RWPE2 (cell line): ENCODE results near the gene DCTD.

ENCODE experiments used
- ATAC-seq: fragments of 200-7000 bp; cut with Tn5 transposase; 3 replicates; pipeline ENCODE4 v1.9.1; 2021; ENCODE audit warnings: low read depth
- DNase-seq: peaks from one replicate; pipeline ENCODE4 v3.0.0-alpha.2; 2020; ENCODE audit warnings: low spot score
- H3K27ac ChIP-seq: fragments of 450-650 bp; 2 replicates; pipeline ENCODE4 v1.5.1; 2017; ENCODE audit warnings: mild to moderate bottlenecking; ENCODE audit not compliant: poor library complexity, severe bottlenecking
- H3K27me3 ChIP-seq: fragments of 250-450 bp; sonication (Bioruptor Pico); 2 replicates; pipeline ENCODE4 v1.5.1; 2021; ENCODE audit warnings: mild to moderate bottlenecking, moderate library complexity; ENCODE audit not compliant: insufficient read depth, poor library complexity, severe bottlenecking
- H3K36me3 ChIP-seq: fragments of 250-450 bp; sonication (Bioruptor Pico); 2 replicates; pipeline ENCODE4 v1.5.1; 2020; ENCODE audit warnings: low read depth, mild to moderate bottlenecking, moderate library complexity
- H3K4me1 ChIP-seq: fragments of 250-450 bp; sonication (Bioruptor Pico); 2 replicates; pipeline ENCODE4 v1.5.1; 2021; ENCODE audit warnings: mild to moderate bottlenecking, moderate library complexity; ENCODE audit not compliant: insufficient read depth, poor library complexity, severe bottlenecking
- H3K4me3 ChIP-seq: fragments of 250-450 bp; sonication (Bioruptor Pico); 2 replicates; pipeline ENCODE4 v1.5.1; 2021; ENCODE audit warnings: mild to moderate bottlenecking, moderate library complexity; ENCODE audit not compliant: severe bottlenecking
- H3K9me3 ChIP-seq: fragments of 250-450 bp; sonication (Bioruptor Pico); 2 replicates; pipeline ENCODE4 v1.5.1; 2021; ENCODE audit warnings: mild to moderate bottlenecking, moderate library complexity; ENCODE audit not compliant: severe bottlenecking
- CTCF ChIP-seq: fragments of 450-650 bp; IDR thresholded peaks from one replicate; pipeline ENCODE4 v1.5.1; 2017; ENCODE audit warnings: mild to moderate bottlenecking, moderate library complexity; ENCODE audit not compliant: poor library complexity, severe bottlenecking

The DCTD gene

DNA sequence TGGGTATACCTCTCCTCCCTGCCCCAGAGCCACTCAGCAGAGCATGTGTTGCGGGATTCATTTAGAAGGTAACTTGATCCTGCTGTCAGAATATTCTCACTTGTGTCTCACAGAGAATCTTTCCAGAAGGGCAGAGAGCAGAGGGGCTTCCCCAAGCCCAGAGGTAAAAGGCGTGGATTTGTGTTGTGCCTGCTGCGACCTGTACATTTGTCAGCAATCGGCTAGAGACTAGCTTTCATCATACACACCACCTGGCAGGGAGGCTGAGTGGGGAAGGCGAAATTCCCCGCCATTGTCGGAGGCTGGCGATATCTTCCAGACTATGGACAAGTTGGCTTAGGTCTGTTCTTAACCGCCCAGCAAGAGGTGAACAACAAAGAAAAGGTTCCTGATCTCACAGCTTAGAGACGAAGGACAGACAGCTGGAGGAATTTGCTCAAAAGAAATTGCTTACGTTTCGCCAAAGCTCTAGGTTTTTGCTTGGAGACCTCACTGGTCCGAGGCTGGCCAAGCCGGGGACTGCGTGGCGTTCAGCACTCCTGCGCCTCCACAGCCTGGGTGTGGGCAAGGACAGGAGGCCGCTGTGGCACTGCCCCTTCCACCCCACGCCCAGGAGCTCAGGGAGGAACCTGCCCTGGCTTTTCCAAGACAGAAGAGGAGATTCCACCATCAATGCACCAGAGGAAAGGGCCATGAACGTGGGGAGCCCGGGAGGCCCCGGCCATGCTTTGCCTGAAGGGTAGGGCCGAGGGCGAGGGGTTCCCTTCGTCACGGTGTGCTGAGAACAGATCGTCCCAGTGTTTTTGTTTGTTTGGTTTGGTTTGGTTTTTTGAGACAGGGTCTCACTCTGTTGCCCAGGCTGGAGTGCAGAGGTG lies 69.4 kb downstream of the DCTD start:
- Histone ChIP-seq H3K4me3 (no peak overlapping the region), H3K9me3 (no peaks in the 10 kb centered on the region), H3K36me3 (no peaks in the 10 kb centered on the region), H3K4me1 (no peaks in the 10 kb centered on the region), H3K27ac (no peak overlapping the region), H3K27me3 (no peaks in the 10 kb centered on the region)
- TF ChIP-seq CTCF, result no peak
- DNase-seq, result no peak
- no peak for ATAC-seq

DNA sequence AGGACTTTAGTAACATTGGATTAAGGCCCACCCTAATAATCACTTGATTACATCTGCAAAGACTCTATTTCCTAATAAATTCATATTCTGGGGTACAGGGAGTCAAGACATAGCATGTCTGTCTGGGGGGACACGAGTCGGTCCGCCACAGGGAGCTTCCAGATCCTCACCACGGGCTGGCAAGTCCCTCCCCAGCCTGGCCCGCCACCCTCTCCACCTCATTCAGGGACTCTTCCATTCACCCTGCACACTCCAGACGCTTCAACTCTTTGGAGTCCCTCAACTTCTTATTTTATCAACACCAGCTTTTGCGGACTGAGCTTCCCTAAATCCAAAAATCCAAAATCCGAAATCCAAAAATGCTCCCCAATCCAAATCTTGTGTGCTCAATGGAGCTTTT lies 71.2 kb downstream of the DCTD start:
- no peaks in the 10 kb centered on the region for H3K9me3 ChIP-seq
- no peak overlapping the region for H3K27ac ChIP-seq
- TF ChIP-seq CTCF, result no peak
- DNase-seq (no peak), ATAC-seq (no peak)
- H3K4me3 ChIP-seq, result no peak overlapping the region
- no peaks in the 10 kb centered on the region for H3K4me1 ChIP-seq
- no peaks in the 10 kb centered on the region for H3K27me3 ChIP-seq
- H3K36me3 ChIP-seq, result no peaks in the 10 kb centered on the region

DNA sequence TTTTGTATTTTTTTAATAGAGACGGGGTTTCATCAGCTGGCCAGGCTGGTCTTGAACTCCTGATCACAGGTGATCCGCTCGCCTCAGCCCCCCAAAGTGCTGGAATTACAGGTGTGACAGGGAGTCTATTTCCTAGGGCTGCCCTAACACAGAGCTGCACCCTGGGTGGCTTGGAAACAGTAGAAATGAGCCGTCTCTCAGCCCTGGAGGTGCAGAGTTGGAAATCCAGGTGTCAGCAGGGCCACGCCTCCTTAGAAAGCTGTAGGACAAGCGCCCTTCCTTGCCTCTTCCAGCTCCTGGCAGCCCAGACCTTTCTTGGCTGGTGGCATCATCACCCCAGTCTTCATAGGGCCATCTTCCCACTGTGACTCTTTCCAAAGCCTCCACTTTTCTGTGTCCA lies 71.6 kb downstream of the DCTD start:
- ATAC-seq, result no peak
- H3K27me3 ChIP-seq, result no peaks in the 10 kb centered on the region
- H3K27ac ChIP-seq, result no peak overlapping the region
- no peaks in the 10 kb centered on the region for H3K9me3 ChIP-seq
- no peaks in the 10 kb centered on the region for H3K36me3 ChIP-seq
- no peaks in the 10 kb centered on the region for H3K4me1 ChIP-seq
- TF ChIP-seq CTCF, result no peak
- H3K4me3 ChIP-seq, result no peak overlapping the region
- DNase-seq, result no peak

DNA sequence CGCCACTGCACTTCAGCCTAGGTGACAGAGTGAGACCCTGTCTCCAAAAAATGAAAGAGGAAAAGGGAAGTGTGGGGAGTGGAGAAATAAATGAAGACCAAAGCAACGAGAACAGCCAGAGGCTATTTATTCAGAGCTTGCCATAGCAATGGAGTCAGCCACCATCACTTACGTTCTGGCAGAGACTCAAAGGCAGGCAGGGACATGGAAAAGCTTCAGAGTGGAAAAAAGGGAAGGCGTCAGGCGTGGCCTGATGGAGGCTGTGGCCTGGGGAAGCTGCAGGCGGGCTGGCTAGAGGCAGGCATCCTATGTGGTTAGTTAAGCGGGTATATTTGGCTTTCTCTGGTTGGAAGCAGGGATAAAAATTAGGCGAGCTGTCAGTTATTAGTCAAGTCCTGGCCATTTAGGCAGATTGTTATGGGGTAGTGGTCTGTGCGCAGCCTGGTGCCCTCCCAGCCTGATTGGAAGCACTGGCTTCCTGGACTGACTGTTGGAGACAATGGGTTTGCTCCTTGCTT lies 73.3 kb downstream of the DCTD start:
- DNase-seq, result no peak
- Histone ChIP-seq H3K27me3 (no peaks in the 10 kb centered on the region), H3K36me3 (no peaks in the 10 kb centered on the region), H3K4me1 (no peaks in the 10 kb centered on the region), H3K9me3 (no peaks in the 10 kb centered on the region), H3K4me3 (no peak overlapping the region), H3K27ac (no peak overlapping the region)
- TF ChIP-seq CTCF, result no peak
- no peak; the same call in 2 of the 3 replicates for ATAC-seq
